Astrocyte of the spinal cord (primary cell): ENCODE data around the gene RBM19.

Source experiments
- DNase-seq: peaks from one replicate; pipeline ENCODE4 v3.0.0; 2011; ENCODE audit warnings: low read depth, low spot score
- H3K4me3 ChIP-seq: 2 replicates; pipeline ENCODE4 v1.5.1; 2011; ENCODE audit warnings: low read depth, mild to moderate bottlenecking, low read length, moderate library complexity
- in situ Hi-C: cut with HindIII; loops from 2 replicates; pipeline ENCODE4 v1.10.0; 2017; ENCODE audit warnings: low sequenced_read_pairs
- TF ChIP-seq, protein P1 (sequence below): IDR thresholded peaks from 2 replicates; pipeline ENCODE4 v1.5.1; 2012; ENCODE audit warnings: low read depth, mild to moderate bottlenecking, low read length, inconsistent platforms

RBM19 gene

GRCh38 chr12:113899042-113899560, 67.0 kb downstream of the RBM19 start:
- in situ Hi-C loops, result no loop called here

GRCh38 chr12:113898466-113898865, 67.7 kb downstream of the RBM19 start:
- DNase-seq, result no peak
- in situ Hi-C loops, result no loop called here

More at GRCh38 chr12:113899042-113899560, 67.0 kb downstream of the RBM19 start:
- H3K4me3 ChIP-seq, result no peak overlapping the region
- no peak for DNase-seq
- TF ChIP-seq, protein P1, sequence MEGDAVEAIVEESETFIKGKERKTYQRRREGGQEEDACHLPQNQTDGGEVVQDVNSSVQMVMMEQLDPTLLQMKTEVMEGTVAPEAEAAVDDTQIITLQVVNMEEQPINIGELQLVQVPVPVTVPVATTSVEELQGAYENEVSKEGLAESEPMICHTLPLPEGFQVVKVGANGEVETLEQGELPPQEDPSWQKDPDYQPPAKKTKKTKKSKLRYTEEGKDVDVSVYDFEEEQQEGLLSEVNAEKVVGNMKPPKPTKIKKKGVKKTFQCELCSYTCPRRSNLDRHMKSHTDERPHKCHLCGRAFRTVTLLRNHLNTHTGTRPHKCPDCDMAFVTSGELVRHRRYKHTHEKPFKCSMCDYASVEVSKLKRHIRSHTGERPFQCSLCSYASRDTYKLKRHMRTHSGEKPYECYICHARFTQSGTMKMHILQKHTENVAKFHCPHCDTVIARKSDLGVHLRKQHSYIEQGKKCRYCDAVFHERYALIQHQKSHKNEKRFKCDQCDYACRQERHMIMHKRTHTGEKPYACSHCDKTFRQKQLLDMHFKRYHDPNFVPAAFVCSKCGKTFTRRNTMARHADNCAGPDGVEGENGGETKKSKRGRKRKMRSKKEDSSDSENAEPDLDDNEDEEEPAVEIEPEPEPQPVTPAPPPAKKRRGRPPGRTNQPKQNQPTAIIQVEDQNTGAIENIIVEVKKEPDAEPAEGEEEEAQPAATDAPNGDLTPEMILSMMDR, result no peak

DNA sequence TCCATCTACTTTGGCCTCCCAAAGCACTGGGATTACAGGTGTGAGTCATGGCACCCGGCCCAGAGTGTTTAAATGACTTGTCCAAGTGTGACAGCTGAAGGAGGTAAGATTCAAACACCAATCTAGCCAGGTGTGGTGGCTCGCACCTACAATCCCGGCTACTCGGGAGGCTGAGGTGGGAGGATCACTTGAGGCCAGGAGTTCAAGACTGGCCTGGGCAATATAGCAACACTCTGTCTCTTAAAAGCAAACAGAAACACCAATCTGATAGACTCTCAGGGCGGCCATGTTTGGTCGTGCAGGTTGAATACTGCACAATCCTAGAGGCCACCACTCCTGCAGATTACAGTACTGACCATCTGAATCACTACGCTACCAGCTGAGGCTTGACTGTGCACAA, 68.7 kb downstream of the RBM19 start:
- DNase-seq, result no peak
- TF ChIP-seq, protein P1, result no peak
- H3K4me3 ChIP-seq, result no peak overlapping the region
- in situ Hi-C loops, result no loop called here

More at GRCh38 chr12:113898466-113898865, 67.7 kb downstream of the RBM19 start:
- TF ChIP-seq, protein P1, result no peak
- no peak overlapping the region for H3K4me3 ChIP-seq

DNA sequence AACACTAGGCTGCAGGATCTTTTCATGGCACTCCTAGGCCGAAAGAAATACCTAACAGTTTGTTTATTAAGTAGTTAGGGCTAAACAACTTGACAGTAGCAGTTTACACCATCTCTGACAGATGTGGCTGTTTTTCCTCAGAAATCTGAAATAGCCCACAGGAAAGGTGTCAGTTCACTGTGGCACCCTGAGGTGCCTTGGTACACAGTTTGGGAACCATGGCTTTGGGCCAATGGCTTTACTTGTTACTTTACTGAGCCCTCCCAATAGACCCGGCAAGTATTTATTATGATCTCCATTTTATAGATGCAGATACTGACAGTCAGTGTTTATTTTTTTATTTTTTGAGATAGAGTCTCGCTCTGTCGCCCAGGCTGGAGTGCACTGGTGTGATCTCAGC, 69.3 kb downstream of the RBM19 start:
- in situ Hi-C loops, result no loop called here
- DNase-seq, result no peak
- no peak overlapping the region for H3K4me3 ChIP-seq
- TF ChIP-seq, protein P1, result no peak

DNA sequence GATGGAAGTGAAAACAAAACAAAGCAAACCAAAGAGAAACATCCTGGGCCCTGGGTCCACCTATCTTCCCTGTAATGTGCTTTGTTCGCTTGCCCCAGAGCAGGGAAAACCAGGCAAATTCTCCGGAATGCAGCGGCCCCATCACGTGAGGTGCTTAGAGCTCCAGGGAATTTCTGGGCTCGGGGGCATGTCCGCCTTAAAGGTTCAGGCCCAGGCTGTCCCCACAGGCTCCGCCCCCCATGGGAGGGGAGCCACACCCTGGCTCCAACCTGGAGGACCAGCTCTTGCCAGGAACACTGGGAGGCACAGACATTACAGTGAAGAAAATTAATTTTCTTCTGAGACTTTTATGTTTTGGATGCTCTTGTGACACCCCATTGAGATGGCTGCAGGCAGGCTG, 69.9 kb downstream of the RBM19 start:
- in situ Hi-C loops, result no loop called here
- TF ChIP-seq, protein P1, result no peak
- H3K4me3 ChIP-seq, result no peak overlapping the region

DNA sequence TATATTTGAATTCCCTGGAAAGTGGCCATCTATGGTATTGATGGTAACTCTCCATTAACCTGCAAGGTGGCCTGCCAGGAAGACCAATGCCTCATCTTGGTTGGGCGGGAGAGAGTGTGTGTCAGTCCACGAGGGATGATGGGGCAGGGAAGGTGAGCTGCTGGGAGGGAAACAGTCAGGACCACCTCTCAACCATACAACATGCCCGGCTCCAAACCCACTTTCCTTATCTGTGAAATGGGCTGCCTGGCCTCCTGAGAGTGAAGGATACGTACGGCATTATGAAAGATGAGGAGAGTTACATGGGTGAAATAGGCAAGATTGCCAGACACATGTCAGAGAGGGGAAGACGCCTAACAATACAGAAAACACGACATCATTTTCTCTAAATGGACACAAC, 70.9 kb downstream of the RBM19 start:
- H3K4me3 ChIP-seq, result no peak overlapping the region
- DNase-seq, result no peak
- in situ Hi-C loops, result no loop called here
- TF ChIP-seq, protein P1, result no peak

More for the DNA sequence above, 69.9 kb downstream of the RBM19 start:
- DNase-seq, result no peak
